ENCODE results near the gene C1QTNF1.

- TF ChIP-seq CTCF (conservative IDR thresholded peaks at IDR 0.05; ENCODE audit: low read depth, low read length): no peak
- TF ChIP-seq EZH2 (IDR thresholded peaks at IDR 0.05; ENCODE audit: borderline replicate concordance, low read depth, low read length, poor library complexity, severe bottlenecking): no peak
Measured at GRCh38 chr17:79055197-79055596, 31.2 kb downstream of the C1QTNF1 start.
